SH-SY5Y (cell line): ENCODE measurements around the gene UNKL.

Source experiments
- GATA2 ChIP-seq: IDR thresholded peaks from 2 replicates; pipeline ENCODE4 v1.6.1; 2011; ENCODE audit warnings: mild to moderate bottlenecking, low read depth, low read length
- GATA3 ChIP-seq: IDR thresholded peaks from 2 replicates; pipeline ENCODE4 v1.6.1; 2011; ENCODE audit warnings: low read depth, mild to moderate bottlenecking, low read length, moderate library complexity

The UNKL gene

DNA sequence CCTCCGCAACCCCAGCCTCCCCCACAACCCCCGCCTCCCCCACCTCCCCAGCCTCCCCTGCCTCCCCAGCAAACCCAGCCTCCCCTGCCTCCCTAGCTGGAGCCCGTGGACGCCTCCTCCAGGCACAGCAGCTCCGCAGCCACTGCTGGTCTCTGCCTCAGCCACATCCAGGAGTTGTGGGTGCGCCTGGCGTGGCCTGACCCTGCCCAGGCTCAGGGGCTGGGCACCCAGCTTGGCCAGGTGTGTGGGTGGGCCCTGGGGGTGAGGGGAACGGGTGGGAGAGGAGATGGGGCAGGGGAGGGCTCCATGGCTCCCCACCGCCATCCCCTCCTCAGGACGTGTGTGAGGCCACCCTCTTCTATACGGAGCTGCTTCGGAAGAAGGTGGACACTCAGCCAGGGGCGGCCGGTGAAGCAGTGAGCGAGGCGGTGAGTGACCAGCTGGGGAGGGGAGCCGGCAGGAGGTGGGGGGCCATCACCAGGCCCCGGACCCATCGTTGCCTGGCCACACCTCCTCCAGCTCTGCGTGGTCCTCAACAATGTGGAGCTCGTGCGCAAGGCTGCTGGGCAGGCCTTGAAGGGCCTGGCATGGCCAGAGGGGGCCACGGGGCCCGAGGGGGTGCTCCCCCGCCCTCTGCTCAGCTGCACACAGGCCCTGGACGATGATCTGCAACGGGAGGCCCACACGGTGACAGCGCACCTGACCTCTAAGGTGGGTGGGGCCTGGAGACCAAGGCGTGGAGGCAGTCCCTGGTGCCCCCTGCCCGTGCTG is 68.7 kb downstream of the UNKL start:
- TF ChIP-seq GATA2 (no peak), GATA3 (no peak)

DNA sequence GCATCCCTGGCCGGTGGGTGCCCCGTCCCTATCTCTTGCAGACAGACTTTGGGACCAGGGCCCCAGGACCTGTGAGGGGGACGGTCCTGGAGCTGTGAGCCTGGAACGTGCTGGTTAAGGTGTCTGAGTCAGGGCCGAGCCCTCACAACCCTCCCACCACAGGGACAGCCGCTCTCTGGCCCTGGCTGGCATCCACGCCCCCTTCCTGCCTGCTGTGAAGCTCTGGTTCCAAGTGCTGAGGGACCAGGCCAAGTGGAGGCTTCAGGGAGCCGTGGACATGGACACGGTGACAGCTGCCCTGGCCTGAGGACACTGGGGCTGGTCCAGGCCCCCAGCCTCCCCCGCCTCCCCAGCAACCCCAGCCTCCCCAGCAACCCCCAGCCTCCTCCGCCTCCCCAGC is 69.4 kb downstream of the UNKL start:
- no peak for TF ChIP-seq GATA2
- no peak for TF ChIP-seq GATA3

DNA sequence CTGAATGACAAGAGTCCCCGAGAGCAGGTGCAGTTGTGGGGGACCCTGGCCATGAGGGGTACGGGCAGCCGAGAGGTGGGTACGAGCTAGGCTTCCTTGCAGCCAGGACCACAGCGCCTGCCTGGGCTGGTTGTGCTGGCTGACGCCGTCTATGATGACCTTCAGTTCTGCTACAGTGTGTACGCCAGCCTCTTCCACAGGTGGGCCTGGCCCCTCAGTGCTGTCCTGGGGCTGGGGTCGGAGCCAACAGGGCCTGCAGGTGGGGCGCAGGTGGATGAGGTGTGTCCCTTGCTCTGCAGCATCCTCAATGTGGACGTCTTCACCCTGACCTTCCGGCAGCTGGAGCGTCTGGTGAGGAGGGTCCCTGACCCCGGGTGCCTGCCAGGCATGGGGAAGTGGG is 70.0 kb downstream of the UNKL start:
- TF ChIP-seq GATA2 (no peak), GATA3 (no peak)

DNA sequence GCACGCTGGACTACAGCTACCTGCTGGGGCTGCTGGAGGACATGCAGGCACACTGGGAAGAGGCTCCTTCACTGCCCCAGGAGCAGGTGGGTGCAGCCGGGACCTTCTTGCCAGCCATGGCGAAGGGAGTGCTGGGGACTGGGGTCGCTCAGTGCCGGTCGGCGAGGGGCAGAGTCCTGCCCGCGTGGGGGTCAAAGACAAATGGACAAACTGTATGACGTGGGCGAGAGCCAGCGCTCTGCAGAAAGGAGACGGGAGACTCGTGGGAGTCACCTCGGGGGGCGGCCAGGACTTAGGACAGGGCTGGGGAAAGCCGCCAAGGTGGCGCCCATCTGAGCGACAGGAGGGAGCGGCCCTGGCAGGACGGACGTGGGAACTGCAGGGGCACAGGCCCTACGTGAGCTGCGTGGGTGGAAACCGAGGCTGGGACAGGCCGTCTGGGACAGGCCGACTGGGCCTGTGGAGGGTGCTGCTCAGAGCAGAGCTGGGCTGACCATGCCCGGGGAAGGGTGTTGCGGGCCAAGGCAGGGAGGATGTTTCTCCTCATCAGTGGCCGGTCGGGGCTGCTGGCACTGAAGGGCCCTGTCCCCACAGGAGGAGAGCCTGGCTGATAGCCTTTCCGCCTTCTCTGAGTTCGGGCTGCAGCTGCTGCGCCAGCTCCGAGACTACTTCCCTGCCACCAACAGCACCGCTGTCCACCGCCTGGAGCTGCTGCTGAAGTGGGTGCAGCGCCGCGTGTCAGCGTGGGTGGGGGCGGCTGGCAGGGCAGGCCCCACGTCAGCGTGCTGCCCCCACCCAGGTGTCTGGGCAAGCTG is 70.9 kb downstream of the UNKL start:
- TF ChIP-seq GATA3, result no peak
- TF ChIP-seq GATA2, result no peak

DNA sequence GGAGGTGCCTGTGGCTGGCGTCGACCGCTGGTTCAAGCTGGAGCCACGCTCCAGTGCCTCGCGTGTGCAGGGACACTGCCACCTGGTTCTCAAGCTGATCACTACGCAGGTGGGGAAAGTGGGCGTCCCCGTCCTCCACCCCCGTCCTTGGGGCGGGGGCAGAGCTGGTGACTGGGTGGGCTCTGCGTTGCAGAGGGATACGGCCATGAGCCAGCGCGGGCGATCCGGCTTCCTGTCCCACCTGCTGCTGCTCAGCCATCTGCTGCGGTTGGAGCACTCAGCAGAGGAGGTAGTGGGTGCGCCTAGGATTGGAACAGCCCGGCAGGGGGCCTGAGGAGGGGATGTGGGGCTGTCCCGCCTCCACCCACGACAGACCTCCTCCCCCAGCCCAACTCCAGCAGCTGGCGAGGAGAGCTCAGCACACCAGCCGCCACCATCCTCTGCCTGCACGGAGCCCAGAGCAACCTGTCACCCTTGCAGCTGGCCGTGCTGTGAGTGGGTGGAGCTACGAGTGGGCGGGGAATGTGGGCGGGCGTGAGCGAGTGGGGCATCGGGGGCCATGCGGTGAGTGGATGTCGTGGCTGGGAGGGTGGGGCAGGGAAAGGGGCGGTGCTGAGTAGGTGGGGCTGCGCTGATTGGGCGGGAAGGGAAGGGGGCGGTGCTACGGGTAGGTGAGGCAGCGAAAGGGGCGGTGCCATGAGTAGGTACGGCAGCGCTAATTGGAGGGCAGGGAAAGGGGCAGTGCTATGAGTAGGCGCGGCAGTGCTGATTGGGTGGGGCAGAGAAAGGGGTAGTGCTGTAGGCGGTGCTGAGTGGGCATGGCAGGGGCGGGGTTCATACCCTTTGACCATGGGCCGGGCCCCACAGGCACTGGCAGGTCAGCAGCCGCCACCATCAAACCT is 71.7 kb downstream of the UNKL start:
- TF ChIP-seq GATA2 (no peak), GATA3 (no peak)

DNA sequence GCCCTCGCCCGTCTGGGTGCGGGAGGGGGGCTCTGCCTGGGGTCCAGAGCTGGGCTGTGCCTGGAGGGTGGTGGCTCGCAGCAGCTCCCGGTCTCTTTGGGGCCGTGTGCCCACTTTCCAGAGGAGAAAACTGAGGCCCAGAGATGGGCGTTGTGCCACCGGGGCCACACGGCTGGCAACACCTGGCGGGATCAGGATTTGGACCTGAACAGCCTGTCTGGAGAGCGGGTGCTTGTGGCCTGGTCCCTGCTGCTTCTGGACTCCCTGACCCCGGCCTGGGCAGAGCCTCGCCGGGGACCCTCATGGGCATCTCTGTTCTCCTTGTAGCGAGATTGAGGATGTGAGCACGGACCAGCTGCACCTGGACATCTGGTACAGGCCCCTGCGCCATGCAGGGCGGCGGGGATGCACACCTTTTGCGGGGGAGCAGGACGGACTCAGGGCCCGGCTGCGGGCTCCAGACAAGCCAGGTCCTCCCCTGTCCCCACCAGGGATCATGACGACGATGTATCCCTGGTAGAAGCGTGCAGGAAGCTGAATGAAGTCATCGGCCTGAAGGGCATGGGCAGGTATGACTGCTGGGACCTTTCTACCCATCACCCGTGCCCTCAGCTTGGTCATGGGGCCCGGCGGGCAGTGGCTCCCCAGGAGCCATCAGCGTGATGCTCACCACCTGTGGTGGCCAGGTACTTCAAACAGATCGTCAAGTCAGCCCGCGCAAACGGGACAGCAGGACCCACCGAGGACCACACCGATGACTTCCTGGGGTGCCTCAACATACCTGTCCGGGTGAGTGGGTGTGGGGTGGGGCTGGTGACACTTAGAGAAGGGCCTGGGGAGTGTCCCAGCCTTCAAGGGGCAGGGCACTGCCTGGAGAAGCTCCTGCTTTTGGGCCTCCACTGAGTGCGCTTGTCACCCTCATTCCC is 72.7 kb downstream of the UNKL start:
- no peak for TF ChIP-seq GATA2

DNA sequence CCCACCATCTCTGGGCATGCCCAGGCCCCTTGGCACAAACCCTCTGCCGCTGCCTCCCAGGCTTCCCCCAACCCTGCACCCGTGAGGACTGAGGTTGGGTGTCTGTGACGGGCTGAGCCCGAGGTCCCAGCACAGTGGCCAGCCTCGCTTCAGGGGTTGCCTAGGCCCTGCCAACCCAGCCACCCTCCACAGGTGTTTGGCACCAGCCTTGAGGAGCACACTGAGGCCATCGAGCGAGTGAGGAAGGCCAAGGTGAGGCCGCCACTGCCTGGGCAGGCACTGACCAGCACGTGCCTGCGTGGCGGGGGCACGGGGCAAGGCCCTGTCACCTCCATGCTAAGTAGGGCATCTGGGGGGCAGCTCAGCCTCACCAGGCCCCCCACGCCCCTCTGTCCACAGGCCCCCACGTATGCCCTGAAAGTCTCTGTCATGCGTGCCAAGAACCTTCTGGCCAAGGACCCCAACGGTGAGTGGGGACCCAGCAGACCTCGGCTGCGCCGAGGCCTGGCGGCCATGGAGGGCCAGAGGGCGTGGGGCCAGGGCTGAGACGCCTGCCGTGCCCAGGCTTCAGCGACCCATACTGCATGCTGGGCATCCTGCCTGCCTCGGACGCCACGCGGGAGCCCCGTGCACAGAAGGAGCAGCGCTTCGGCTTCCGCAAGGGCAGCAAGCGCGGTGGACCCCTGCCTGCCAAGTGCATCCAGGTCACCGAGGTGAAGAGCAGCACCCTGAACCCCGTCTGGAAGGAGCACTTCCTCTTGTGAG is 73.6 kb downstream of the UNKL start:
- TF ChIP-seq GATA2 (no peak), GATA3 (no peak)

DNA sequence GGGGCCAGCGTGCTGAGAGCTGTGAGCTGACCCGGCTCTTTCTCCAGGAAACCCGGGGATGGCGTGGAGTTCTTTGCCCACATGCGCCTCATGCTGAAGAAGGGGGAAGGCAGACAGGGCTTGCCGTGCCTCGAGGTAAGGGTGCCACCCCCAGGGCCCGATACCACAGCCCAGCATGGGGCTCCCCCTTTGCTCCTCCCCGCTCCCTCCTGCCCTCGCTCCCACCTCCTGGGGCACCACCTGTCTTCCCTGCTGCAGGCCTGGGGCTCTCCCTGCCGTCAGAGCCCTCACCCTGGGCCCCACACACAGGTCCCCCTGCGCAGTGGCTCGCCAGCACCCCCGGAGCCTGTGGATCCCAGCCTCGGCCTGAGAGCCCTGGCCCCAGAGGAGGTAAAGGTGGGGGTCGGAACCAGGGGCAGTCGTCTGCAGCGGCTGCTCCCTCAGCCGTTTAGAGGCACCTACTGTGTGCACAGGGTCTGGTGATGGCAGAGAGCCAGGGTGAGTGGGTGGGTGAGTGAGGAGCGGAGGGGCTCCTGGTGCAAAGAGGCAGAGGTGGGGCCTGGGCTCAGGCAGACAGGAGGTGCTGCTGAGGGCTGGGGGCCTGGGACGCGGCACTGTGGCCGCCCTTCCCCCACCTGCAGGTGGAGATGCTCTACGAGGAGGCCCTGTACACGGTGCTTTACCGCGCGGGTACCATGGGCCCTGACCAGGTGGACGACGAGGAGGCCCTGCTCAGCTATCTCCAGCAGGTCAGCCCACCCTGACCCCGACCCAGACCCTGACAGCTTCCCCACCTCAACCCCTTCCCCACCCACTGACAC is 75.4 kb downstream of the UNKL start:
- TF ChIP-seq GATA3 (no peak), GATA2 (no peak)

DNA sequence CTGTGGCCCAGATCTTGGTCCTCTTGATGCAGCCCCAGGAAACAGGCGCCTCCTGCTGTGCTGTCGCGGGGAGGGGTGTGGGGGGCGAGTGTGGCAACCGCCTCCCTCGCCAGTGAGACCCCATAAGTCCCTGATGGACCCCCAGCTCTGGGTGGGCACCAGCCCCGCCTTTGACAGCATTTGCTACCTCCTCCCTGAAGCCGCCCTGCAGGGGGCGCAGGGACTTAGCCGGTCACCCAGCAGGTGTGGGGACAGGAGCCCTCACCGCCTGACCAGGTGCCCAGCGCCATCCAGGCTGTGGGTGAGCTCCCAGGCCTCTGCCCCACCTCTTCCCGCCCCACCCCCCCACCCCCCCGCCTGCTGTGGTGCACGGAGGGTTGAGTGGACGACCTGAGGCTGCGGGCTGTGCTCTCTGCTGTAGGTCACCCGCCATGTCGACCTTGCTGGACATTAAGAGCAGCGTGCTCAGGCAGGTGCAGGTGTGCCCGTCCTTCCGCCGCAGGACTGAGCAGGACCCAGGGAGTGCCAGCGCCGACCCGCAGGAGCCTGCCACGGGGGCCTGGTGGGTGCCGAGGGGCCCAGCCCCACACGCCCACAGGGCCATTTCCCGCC is 76.3 kb downstream of the UNKL start:
- TF ChIP-seq GATA3 (no peak), GATA2 (no peak)

DNA sequence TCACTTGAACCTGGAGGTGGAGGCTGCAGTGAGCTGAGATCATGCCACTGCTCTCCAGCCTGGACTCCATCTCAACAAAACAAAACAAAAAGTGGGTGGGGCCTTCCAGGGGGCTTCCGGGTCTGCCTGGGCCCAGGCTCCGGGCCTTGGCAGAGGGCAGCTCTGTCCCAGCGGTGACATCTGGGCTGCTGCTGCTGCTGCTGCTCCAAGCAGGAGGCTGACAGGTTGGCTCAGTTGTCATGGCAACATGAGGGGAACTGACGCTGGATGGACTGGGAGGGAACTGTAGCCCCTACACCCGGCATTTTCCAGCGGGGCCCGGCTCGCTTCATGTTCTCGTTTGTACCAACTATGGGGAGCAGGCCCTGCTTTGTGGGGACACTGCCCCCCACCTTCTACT is 77.0 kb downstream of the UNKL start:
- no peak for TF ChIP-seq GATA2
- TF ChIP-seq GATA3, result no peak

DNA sequence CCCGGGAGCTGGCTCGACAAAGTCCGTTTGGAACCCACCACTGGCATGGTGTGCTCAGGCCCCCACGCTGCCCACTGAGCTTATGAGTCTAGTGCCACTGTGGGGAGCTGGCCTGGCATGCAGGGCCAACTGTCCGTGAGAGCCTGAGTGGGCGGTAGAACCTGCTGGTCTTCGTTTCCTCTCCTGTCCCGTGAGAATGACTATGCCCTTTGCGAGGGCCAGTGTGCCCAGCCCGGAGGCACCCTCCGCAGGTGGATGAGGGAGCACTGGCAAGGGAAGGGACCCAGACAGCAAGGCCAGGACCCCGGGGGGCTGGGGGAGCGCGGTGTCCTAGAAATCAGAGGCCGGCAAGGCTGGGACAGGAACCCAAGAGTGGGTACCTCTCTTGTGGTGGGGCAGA is 77.9 kb downstream of the UNKL start:
- no peak for TF ChIP-seq GATA3
- no peak for TF ChIP-seq GATA2

DNA sequence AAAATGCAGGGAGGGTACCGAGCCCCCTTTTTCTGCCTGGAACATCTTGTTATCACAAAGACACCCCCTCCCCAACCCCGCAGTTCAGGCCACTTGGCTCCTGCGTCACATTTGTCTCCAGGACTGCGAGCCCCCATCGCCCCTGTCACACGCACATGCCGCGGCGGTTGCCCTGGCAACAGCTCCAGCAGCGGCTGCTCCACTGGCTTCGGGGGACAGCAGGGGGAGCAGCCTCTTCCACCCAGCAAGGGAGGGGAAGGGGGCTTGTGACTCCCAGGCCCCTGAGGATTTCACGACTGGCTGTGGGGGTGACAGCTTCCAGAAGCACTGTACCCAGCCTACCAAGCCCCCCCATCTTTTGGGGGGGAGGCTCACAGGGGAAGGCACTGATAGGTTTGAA is 78.5 kb downstream of the UNKL start:
- no peak for TF ChIP-seq GATA3
- TF ChIP-seq GATA2, result no peak
